HG03097 (cell line): ENCODE results near the gene ZNF276.
A peak's percentile ranks its signal among the peaks of the same experiment; 100 is the strongest.
"Not testable (repeated sequence)": the region's sequence is repeated elsewhere in the genome, so short reads cannot be mapped to it uniquely, and the experiment has no call there.

Experiments
- ATAC-seq: cut with Tn5 transposase; IDR thresholded peaks from one replicate; pipeline ENCODE4 v1.9.1; 2021; ENCODE audit not compliant: unreplicated experiment, low FRiP score

The ZNF276 gene

DNA sequence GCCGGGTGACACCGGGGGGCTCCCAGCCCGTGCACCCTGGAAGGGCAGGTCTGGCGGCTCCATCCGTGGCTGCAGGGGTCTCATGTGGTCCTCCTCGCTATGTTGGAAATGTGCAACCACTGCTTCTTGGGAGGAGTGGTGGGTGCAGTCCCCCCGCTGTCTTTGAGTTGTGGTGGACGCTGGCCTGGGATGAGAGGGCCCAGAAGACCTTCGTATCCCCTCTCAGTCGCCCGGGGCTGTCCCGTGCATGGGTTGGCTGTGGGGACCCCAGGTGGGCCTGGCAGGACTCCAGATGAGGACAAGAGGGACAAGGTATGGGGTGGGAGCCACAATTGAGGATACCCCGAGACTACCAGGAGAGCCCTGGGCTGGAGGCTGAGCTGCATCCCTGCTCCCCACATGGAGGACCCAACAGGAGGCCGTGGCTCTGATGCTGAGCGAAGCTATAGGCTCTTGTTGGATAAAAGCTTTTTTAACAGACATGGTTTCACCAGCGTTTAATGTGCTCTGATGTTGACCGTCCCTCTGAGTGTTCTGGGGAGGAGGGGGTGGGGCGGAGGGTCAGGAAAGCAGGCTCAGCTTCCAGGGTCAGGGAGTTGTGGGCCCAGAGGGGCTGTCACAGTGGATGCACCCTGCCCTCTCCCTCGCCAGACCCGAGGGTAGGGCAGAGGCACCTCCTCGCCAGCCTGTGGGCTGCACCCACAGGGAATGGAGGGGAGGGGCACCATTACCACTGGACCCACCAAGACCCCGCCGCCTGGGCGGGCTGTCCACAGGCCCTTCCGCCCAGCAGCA, 25.3 kb upstream of the ZNF276 start:
- no peak for ATAC-seq

DNA sequence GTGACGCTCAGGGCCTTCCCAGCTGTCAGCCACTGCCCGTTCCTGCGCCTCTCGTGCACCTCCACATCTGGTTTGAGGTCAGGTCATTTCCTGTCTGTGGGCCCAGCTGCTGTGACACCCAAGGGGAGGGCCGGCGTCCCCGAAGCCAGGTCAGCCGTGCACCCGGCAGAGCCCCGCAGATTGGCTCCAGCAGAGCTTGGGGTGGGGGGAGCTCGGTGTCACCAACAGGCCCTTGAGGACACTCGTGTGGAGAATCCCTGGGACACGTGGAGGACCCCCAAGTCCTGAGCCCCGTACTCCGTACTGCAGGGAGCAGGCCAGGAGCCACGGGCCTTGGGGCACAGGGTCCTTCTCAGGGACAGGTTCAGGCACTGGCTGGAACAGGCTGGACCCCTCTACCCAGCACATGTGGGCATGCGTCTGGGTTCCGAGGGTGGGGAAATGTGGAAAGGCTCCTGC, 24.6 kb upstream of the ZNF276 start:
- no peak for ATAC-seq

DNA sequence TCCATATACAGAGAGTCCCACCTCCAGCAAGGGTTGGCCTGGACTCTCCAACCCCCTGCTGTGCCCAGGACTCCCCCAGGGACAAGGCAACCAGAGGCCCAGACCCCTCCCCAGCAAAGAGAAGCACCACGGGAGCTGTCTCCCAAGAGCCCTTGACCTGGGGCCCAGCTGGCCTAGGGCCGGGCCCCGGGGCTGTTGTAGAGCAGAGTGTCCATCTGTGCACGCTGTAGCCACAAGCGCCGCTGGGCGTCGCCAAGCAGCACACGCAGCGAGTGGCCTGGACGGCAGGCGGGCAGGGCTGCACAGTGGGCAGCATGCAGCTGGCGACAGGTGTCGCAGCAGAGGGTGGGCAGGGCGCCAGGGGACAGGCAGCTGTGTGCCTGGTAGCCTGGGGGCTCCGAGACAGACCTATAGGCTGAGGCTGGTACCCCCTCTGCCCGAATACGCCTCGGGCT, 24.1 kb upstream of the ZNF276 start:
- no peak for ATAC-seq

DNA sequence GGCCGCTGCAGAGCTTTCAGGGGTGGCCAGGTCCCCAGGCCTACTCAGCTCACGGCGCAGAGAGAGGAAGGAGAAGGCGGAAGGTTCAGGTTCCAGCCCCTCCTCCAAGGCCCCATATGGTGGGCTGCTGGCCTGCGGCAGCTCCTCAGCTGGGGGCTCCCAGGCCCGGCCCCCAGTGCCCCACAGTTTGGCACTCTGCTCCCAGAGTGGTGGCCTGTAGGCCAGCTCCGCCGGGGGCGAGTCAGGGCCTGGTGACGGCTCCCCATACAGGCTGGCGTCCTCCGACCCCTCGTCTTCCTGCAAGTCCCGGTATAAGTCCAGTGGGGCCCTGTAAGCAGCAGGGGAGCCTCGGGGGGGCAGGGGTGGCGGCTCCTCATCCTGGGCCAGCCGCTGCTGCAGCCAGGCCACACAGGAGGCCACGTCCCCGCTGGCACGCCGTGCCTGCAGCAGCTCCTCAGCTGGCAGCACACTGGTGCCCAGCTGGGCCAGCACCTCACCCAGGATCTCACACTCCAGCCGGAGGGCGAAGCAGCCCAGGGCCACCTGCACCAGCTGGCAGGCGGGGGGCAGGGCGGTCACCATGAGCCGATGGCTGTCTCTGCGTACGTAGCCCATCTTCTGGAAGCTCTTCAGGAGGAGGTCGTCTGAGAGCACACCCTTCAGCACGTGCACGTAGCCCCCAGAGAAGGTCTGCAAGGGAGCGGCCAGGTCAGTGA, 23.6 kb upstream of the ZNF276 start:
- ATAC-seq = no peak

DNA sequence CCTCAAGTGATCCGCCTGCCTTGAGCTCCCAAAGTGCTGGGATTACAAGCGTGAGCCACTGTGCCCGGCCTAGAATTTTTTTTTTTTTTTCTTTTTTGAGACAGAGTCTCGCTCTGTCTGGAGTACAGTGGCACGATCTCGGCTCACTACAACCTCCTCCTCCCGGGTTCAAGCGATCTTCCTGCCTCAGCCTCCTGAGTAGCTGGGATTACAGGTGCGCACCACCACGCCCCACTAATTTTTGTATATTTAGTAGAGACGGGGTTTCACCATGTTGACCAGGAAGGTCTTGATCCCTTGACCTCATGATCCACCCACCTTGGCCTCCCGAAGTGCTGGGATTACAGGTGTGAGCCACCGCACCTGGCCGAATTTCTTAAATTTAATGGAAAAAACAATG, 22.6 kb upstream of the ZNF276 start:
- not testable (repeated sequence) for ATAC-seq

DNA sequence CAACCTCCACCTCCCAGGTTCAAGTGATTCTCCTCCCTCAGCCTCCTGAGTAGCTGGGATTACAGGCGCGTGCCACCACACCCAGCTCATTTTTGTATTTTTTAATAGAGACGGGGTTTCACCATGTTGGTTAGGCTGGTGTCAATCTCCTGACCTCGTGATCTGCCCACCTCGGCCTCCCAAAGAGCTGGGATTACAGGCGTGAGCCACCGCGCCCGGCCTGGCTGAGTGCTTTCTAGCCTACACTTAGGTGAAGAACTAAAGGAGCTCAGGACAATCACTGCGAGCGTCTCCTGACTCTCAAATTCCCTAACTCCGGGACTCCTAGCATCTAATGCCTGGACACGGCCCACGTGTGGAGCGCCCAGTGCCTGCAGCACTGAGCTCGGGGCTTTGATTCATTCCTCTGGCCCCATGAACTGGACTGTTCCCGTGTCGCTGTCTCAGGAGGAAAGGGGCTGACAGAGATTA, 21.7 kb upstream of the ZNF276 start:
- ATAC-seq = not testable (repeated sequence)

DNA sequence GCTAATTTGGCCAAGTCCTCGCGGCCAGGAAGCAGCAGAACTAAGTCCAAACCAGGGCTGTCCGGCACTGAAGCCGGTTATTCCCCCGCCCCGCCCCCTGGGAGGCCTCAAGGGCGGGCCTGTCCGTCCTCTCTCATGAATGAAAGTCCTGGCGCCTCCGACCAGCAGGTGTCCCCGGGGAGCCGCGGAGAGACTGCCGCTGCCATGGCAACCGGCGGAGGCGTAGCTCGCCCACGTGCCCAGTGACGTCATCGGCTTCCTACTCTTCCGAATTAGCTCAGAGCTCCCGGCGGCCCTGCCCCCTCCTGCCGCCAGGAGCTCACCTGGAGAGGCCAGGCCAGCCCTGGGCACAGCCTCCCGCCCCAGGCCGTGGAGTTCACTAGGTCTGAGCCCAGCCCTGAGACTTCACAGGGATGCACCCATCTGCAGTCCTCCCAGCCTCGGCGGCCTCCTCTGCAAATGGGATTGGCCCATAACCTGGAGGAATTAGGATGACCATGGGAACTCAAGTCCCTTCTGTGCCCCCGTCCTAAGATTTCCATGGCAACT, 21.2 kb upstream of the ZNF276 start:
- ATAC-seq = peak; percentile 44

DNA sequence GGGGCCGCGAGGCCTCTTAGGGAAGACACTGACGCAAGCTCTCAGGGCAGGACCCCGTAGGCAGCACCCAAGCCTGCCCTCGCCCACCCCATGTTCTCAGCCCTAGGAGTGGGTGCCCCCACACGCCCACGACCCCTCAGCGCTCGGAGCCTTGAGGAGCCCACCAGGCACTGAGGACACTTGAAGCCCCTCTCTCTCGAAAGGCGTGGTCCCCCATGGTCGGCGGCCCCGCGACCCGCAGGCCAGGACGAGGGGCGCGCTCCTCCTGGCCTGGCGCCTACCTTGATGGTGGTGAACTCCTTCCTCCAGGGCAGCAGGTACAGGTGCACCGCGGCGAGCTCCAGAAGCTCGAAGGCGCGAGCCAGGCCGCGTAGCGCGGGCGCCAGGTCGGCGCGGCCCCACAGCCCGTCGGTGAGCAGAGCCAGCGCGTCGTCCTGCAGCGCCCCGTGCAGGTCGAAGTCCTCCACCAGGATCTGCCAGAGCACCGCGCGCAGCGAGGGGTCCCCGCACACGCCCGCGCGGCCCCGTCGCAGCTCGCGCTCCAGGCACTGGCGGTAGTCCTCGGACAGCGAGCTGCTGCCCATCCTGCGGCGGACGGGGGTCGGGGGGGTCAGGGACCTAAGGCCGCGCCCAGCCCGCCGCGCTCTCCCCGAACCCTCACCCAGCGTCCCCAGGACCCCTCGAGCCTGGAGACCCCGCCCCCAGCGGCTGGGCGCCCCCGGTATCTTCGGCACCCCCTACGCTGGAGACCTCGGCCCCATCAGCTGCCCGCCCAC, 20.5 kb upstream of the ZNF276 start:
- no peak for ATAC-seq

DNA sequence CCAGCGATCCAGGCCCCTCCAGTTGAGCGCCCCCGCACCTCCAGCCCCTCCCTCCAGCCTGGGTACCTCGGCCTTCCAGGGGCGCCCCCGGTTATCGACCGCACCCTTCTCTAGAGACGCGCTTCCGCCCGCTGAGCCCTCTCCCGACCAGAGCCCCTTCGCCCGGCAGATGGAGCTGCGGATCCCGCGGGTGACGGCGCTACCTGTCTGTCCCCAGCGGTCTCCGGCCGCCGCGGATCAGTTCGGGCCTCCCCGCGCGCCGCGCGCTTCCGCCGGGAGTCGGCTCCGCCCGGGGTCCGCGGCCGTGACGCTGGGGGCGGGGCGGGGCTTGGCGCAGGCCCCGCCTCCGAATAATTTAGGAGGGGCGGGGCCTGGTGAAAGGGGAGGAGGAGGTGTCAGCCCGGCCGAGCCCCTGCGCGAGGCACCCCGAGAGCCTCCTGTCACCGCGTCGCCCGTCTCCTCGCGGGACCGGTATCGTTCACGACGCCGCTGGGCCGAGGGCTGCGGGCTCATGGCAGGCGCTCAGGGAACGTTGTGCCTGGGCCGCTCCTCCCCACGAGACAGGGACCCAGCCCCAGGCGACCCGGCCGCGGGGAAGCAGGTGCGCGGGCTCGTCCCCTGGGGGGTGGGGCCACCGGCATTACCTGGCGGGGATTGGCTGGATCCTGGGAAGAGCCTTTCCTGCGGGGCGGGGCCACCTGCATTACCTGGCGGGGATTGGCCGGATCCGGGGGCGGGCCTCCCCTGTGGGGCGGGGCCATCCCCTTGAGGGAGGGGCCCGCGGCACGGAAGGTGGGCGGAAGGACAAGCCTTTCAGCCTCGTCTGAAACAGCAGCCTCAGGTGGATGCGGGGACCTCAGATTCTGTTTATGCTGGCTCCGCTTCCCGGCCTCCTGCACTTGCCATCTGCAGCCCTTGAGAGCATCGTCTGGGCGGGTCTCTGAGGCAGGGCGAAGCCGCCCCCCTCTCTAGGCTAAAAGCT, 19.6 kb upstream of the ZNF276 start, which contains the start of gene SPATA2L:
Gene SPATA2L, minus strand, starts transcription at position 281 of the 982 bp plus-strand sequence. CDS start 473 bp downstream, outside the sequence.
- peak; percentile 55 for ATAC-seq

DNA sequence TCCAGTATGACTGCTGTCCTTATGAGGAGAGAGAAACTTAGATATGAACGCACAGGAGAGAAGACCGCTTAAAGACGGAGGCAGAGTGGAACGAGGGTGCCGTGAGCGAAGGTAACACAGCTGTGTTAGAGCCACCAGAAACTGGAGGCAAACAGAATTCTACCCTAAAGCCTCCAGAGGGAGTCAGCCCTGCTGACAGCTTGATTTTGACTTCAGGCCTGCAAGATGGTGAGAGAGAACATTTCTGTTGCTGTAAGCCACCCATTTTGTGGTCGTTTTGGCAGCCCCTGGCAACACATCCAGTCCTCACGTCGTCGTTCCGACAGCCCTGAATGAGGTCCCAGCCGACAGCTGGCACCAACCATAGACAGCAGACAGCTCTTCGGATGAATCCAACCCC, 17.1 kb upstream of the ZNF276 start:
- no peak for ATAC-seq

DNA sequence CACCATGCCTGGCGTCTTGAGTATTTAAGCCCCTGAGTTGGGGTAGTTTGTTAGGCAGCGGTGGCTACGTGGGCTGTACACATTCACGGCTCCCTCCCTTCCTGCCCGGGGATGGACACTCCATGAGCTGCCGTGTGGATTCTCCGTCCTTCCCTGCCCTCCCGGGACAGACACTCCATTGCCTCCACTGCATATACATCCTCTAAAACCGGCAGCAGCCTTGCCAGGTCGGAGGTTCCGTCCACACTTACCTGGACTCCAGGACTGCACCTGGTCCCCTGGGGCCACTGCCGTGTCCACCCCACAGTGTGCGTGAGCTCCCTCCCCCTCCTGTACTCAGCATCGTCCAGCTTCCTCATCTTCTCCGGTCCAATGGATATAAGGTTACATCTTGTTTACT, 16.3 kb upstream of the ZNF276 start:
- no peak for ATAC-seq

DNA sequence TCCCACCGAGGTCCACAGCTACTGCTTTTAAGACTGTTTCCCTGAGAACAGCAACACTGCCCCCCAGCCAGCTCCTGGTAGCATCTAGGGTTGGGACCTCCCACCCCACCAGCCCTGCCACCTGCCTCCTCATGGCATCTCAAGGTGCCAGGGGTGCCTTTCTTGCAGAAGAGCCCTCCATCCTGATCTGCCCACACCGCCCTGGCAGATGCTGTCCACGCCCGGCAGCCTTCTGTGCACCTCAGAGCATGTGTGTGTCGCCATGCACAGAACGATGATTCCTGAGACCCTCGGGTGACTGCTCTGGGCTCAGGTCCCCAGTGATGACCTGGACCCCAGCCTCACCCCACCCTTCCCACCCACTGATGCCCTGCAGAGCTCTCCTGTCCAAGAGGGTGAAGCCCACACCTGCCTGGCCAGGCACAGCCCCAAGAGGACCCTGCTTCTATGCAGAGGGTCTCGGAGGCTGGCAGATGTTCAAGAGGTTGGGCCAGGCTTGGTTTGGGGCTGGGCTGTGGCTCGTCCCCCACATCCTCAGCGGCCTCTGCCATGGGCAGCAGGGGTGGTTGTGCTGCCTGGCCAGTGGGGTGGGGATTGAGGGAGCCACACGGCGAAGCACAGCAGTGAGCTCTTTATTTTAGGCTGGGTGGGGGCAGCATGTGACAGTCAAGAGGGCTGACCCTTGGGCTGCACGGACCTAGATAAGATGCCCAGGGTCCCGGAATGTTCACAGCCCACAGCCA, 14.6 kb upstream of the ZNF276 start:
- ATAC-seq = no peak

DNA sequence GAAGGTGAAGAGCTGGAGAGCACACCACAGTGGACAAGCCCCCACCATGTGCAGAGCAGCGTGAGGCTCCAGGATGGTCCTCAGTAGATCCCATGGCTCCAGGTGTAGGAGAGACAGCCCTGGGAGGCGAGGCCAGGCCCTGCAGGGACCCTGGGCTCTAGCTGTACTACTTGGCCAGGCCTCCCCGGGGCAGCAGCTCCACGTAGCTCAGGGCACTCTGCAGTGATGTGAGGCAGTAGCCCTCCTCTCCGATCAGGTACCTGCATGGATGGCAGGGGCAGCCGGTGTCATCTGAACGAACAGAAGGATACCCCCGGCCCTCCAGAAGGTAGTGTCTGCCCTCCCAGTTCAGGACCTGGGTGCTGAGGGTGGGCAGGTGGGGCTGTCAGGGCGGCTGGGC, 13.6 kb upstream of the ZNF276 start:
- no peak for ATAC-seq

DNA sequence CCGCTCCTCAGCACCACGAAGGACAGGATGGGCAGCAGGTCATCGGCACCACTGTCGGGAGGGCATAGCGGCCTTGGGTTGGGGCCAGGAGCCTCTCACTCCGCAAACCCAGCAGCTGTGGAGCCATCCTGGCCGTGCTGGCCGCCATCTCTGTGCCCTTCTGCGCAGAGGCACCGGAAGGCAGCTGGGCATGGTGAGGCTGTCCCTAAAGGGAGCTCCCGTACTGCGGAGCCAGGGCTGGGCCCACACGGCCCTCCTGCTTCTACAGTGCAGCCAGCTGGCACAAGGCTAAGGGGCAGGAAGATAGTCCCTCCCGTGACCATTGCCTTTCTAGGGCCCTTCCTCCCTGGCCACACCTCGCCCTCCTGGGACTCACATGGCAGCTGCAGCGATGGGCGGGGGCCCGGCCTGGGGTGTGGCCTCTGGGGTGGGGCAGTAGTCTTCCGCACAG, 12.8 kb upstream of the ZNF276 start:
- ATAC-seq = no peak

DNA sequence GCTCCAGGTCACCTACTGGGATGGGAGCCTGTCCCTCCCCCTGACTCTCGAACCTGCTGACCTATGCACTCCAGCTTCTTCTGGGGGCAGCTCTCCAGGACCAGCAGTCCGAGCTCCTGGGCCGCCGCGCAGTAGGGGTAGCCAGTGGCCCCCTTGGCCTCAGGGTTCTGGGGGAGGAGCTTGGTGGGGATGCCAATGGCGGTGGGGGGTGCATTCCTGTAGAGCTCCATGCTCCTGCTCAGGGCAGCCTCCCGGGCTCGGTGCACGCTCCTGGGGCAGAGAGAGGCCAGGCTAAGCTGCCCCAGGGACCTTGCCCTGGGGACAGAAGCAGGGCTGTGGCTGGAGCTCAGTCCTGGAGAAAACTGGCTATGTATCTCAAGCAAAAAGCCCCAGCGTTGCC, 12.2 kb upstream of the ZNF276 start:
- ATAC-seq = no peak

DNA sequence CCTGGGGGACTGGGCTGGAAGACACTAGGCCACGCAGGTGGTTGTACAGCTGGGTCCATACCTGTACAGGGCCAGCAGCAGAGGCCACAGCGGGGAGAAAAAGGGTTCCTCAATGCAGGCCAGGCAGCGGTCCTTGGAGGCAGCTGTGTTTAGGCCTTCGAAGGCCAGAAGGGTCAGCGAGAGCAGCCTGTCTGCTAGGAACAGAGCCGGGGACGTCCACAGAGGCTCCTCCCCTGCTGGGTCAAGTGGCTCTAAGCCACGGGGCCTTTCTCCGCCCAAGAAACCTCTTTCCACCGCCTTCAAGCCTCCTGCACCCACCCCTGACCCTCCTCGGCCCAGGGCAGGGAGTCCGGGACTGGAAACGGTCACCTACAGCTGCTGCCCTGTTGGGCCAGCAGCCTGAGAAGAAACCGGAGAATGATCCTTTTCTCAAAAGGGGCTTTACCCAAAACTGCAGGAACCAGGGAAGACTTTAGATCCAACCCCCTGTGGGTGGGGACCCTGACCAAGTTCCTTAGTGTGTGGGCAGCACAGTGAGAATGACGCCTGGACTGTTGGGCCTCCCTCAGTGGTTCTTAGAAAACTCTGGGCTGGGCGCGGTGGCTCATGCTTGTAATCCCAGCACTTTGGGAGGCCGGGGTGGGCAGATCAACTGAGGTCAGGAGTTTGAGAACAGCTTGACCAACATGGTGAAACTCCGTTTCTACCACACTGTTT, 11.5 kb upstream of the ZNF276 start:
- no peak for ATAC-seq

DNA sequence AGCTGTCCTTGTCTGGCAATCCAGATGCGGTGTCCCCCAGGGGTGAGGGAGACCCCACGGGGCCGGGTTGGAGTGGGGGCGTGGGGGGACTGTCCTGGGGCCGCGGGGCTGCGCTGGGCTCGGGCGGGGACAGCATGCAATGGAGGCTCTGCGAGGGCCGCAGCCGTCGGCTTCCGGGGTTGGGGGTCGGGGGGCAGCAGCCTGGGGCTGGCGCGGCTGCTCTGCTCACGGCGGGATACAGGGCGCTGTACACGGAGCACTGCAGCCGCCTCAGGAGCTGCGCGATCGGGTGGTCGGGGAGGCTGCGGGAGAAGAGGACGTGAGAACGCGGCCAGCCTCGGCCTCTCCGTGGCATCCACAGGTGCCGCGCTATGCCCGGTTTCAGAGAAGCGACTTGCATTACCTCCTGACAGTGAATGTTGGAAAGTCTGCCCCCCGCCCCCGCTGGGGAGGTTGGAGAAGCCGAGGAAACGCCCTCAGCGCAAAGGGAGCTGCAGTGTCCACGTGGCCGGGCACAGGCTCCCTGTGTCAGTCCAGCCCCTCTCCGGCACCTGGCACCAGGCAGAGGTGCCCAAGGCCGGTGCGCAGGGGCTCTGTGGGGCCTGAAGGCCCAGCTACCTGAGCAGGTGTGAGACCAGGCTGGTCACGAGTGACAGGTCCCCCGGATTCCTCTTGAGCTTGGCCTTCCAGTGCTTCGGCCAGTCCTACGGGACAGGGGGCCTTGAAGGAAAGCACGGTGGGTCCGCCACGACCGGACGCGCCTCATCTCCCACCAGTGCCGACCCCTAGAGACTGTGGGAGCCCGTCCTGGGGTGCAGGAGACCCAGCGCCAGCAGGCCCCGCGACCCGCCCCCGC, 10.4 kb upstream of the ZNF276 start:
- ATAC-seq = no peak
